ENCODE results near the gene ZMIZ1.

GRCh38 chr10:79165070-79165778 is 96.5 kb downstream of the ZMIZ1 start:
- no peak for TF ChIP-seq CTCF (IDR thresholded peaks at IDR 0.05)
- TF ChIP-seq POLR2A (IDR thresholded peaks at IDR 0.05) = no peak
